ENCODE measurements around the gene NLRC3.

Gene NLRC3

DNA sequence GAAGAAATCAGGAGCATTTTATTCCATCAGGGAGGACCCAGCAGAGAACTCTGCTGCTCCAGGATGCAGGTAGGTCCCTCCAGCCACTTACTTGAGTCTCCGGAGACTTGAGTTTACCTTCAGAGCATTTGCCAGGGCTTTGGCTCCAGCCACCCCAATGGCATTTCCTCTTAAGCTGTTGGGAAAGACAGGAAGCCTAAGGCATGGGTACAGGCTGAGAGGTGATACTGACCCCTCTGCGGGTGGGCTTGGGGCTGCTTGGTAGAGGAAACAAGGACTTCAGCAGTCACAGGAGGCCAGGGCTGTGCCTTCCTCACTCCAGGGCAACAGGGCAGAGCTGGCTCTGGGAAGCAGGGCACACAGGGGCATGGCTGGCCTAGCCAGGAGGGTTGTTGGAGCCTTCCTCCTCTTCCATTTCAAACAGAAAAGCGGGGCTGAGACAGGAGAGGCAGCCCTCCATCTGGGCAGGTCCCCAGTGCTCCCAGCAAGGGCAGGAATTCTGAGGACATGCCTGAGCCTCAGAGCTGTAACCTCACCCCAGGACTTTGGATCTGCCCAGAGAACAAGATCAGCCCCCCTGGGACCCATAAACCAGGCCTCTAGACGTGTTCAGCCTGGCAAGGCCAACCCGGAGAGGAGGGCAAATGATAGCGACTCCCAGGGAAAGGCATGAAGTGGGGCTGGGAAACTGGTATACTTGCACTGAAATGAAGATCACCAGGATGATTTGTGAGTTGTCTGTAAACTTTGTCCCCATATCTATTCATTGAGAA is 34.4 kb downstream of the NLRC3 start:
- DNase-seq: no peak

DNA sequence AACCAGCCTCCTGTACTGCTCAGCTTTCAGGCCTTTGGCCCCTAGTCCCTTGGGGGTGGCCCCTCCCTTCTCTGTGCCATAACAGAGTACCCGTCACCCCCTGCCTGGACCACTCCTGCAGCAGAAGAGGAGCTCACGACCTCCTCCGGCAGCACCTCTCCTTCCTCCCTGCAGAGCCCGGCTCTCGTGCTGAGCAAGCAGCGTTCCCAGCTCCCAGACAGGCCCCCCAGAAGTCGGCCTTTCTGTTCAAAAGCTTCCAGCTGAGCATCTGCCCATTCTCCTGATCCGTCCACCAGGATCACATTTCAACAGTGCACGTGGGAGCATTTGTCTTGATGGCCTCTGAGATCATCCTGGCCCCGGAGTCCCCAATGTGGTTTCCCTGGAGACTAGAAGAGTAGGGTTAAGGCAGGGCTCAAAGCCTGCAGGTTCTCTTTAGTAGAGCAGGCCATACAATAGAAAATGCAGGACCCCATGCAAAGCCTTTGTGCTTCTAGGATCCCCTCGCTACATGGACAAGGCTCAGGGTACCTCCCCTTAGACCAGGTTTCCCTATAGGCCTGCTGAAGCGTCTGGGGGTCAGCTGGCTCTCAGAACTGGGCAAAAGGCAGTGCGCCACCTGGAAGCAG is 35.6 kb downstream of the NLRC3 start:
- DNase-seq: no peak

- DNase-seq: no peak
These were observed 39.0 kb downstream of the NLRC3 start for GRCh38 chr16:3538222-3538621.

- DNase-seq: no peak
These were observed 40.4 kb downstream of the NLRC3 start for GRCh38 chr16:3536851-3537250.

DNA sequence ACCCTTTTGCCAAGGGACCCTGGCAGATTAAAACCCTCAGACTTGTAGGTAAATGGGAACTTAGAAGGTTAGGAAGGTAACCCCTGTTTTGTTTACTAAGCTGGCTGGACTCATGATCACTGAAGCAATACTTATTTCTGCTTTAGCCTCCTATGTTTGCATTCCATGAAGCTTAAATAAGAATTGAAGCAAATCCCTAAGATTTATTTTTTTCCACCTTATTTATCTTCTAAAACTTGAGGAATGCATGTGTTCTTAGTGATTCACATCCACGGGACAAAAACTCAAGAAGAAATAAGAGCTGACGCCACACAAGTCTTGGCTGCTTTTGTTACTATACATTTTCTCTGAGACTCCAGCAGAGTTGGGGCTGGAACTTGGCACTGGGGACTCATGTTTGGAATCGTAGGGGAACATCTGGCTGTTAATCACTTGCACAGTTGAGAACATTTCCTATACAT is 40.9 kb downstream of the NLRC3 start:
- no peak for DNase-seq

DNA sequence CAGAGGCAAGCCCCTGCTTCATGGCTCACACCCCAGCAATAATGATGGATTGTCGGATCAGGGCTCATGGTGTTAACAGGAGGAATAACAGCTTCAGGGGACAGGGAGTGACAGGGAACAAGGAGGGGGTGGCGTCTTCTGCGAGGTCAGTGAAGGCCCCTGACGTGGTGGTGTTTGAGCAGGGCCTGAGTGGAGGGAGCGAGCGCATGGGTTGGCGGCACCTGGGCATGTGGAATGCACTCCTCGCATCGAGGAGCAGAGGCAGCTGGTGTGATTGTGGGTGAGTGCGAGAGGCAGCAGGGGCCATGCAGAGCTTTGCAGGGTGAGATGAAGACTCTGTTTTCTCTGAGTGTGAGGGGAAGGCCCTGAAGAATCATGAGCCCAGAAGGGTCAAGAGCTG is 43.1 kb downstream of the NLRC3 start:
- DNase-seq: no peak

DNA sequence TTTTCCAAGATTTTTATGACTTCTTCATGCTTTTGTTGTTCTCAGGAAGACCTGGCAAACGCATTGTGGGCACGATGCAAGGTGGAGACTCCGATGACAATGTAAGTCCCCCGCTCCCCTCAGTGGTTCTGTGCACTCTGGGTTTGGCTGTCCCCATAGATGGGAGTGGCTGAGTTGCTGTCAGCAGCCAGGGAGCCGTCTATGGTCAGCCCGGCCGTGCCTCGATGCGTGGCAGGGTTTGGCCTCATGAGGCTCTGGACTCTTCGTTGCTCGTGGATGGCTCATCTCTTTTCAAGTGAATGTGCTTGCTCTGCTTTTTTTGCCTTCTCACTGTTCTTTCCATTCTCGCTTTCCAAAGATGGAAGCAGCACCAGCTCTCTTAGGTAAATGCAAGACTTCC is 44.5 kb downstream of the NLRC3 start:
- no peak for DNase-seq

GRCh38 chr16:3530371-3530914 is 46.8 kb downstream of the NLRC3 start:
- DNase-seq: no peak

GRCh38 chr16:3529175-3529574 is 48.0 kb downstream of the NLRC3 start:
- no peak for DNase-seq

DNA sequence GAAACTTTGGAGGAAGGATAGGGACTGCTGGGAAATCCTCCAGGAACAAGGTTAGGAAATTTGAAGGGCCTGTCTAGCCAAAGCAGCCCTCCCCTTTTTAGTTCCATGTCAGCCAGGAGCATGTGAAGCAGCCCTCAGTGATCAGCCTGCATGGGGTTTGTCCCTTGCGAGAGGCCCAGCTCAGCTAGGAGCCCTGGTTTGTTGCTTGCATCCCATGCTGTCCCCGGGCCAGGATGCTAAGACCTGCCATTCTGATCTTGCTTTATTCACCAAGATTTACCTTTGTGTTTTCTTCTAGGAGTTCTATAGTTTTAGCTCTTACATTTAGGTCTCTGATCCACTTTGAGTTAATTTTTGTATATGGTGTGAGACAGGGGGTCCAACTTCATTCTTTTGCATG is 48.8 kb downstream of the NLRC3 start:
- DNase-seq: no peak

- peak; percentile 74 for DNase-seq
These were observed 49.9 kb downstream of the NLRC3 start for GRCh38 chr16:3527216-3527829.

DNA sequence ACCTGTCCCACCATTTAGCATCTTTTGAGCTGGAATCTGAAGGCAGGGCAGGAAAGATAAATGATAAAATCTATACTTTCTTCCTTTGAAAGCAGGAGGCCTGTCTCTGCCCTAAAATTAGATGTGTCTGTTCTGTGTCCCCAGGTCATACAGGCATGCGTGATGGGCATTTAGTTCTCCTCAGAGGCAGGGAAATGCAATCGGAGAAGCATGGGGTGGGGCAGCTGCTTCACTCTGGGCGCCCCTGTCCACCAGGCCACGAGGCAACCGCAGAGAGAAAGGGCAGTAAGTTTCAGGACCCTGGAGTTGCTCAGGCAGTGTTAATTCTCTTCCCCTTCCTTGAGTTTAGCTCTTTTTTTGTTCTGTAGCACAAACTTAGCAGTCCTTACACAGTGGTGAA is 51.3 kb downstream of the NLRC3 start:
- DNase-seq: no peak

GRCh38 chr16:3523281-3523680 is 53.9 kb downstream of the NLRC3 start:
- DNase-seq: no peak

GRCh38 chr16:3520841-3521240 is 56.4 kb downstream of the NLRC3 start:
- DNase-seq: no peak

GRCh38 chr16:3520413-3520812 is 56.8 kb downstream of the NLRC3 start:
- DNase-seq: no peak

GRCh38 chr16:3519581-3519980 is 57.6 kb downstream of the NLRC3 start:
- DNase-seq: no peak

DNA sequence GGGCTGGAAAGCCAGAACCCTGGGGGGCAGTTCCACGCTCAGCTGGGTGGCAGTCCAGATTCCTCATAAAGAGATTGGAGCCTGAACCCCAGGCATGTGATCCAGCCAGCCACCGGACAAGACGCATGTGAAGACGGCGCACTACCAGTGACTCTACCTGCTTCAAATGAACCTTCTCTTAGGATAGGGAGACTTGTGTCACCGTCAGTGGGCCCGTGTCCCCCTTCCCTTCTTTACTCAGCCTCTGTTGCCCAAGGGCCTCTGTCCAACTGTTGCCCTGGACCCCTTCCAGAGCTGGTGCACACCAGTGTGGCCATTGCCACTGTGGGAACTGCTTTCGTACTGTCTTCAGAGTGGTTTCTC is 58.2 kb downstream of the NLRC3 start:
- no peak for DNase-seq

- DNase-seq: no peak
These were observed 58.8 kb downstream of the NLRC3 start for GRCh38 chr16:3518292-3518985.

DNA sequence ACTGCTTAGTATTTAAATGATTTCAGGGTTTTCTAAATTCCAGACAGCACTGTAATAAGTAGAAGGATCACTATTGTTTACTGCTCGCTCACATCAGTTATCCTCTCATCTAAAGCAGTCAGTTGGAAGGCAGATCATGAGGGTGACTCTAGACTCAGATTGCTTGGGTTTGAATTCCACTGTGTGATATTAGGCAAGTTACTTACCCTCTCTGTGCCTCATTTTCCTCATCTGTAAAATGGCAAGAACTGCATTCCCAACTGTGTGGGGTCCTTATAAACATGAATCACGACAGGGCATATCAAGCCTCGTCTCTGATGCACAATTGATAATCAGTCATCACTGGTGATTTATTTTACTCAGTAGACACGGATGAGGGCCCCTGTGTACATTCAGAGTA is 61.3 kb downstream of the NLRC3 start:
- no peak for DNase-seq

DNA sequence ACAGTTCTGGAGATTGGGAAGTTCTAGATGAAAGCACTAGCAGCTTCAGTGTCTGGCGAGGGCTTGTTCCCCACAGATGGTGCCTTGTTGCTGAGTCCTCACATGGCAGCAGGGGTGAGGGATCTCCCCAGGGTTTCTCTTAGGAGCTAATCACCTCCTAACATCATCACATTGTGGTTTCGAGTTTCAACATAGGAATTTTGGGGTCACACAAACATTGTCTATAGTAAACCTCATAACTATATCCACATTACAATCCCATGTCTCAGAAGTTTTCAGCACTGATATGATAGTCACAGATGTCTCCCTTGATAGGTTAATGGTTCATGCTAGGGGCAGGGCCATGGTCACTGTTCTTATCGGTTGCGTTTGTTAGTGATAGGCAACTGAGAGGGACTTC is 62.6 kb downstream of the NLRC3 start:
- DNase-seq: no peak

- DNase-seq: no peak
These were observed 63.2 kb downstream of the NLRC3 start for GRCh38 chr16:3513892-3514583.

DNA sequence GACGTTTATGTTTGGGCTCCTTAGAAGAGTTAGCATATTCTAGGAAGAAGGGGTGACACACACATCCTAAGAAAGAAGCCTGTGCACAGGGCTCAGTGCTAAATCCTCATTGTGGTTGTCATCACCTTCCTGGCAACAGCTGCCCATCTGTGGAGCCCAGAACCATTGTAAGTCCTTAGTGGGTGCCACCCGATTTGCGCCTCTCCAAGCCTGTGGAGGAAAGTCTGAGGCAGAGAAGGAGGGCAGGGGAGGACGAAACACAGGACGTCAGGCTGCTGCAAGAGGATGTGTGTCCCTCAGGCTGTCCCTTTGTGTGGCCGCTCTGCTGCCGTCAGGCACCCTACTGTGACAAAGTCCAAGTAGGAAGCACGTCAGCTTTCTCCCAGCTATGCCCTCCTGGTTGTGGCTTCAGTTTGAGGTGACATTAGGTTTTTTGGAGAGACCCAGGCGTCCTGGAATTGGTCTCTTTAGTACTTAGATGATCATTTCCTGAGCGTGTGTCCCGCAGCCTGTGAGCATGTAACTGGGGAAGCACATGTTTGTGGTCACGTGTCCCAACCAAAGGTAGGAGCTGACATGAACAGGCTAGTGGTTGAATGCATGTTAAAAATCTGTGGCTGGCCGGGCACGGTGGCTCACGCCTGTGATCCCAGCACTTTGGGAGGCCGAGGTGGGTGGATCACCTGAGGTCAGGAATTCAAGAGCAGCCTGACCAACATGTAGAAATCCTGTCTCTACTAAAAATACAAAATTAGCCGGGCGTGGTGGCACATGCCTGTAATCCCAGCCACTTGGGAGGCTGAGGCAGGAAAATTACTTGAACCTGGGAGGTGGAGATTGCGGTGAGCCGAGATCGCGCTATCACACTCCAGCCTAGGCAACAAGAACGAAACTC is 65.7 kb downstream of the NLRC3 start:
- DNase-seq: no peak

Measured in activated CD4-positive, alpha-beta T cell treated with anti-CD3 and anti-CD28 coated beads for 48 hours (primary cell).